ENCODE results near the gene UHRF1.

- TF ChIP-seq RAD21 (IDR thresholded peaks at IDR 0.05; ENCODE audit: low read length) (no peak), POLR2AphosphoS5 (IDR thresholded peaks at IDR 0.05; ENCODE audit: low read depth, low read length) (no peak), CTCF (IDR thresholded peaks at IDR 0.05) (no peak), FOXM1 (IDR thresholded peaks at IDR 0.05; ENCODE audit: low read depth) (no peak), TAF1 (IDR thresholded peaks at IDR 0.05; ENCODE audit: borderline replicate concordance, low read depth, low read length) (no peak), FOXJ3 (CRISPR knock-in tag; IDR thresholded peaks at IDR 0.05) (no peak), RXRA (IDR thresholded peaks at IDR 0.05; ENCODE audit: borderline replicate concordance, low read depth) (no peak), JUND (IDR thresholded peaks at IDR 0.05) (no peak), GABPA (IDR thresholded peaks at IDR 0.05; ENCODE audit: low read depth) (no peak), SIN3A (IDR thresholded peaks at IDR 0.05; ENCODE audit: borderline replicate concordance, low read depth, low read length) (no peak), SMC3 (IDR thresholded peaks at IDR 0.05; ENCODE audit: low read depth, low read length) (no peak)
- TF ChIP-seq, protein P1, sequence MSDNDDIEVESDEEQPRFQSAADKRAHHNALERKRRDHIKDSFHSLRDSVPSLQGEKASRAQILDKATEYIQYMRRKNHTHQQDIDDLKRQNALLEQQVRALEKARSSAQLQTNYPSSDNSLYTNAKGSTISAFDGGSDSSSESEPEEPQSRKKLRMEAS (IDR thresholded peaks at IDR 0.05; ENCODE audit: low read depth), result no peak
- TF ChIP-seq, protein P2, sequence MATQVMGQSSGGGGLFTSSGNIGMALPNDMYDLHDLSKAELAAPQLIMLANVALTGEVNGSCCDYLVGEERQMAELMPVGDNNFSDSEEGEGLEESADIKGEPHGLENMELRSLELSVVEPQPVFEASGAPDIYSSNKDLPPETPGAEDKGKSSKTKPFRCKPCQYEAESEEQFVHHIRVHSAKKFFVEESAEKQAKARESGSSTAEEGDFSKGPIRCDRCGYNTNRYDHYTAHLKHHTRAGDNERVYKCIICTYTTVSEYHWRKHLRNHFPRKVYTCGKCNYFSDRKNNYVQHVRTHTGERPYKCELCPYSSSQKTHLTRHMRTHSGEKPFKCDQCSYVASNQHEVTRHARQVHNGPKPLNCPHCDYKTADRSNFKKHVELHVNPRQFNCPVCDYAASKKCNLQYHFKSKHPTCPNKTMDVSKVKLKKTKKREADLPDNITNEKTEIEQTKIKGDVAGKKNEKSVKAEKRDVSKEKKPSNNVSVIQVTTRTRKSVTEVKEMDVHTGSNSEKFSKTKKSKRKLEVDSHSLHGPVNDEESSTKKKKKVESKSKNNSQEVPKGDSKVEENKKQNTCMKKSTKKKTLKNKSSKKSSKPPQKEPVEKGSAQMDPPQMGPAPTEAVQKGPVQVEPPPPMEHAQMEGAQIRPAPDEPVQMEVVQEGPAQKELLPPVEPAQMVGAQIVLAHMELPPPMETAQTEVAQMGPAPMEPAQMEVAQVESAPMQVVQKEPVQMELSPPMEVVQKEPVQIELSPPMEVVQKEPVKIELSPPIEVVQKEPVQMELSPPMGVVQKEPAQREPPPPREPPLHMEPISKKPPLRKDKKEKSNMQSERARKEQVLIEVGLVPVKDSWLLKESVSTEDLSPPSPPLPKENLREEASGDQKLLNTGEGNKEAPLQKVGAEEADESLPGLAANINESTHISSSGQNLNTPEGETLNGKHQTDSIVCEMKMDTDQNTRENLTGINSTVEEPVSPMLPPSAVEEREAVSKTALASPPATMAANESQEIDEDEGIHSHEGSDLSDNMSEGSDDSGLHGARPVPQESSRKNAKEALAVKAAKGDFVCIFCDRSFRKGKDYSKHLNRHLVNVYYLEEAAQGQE (IDR thresholded peaks at IDR 0.05; ENCODE audit: low read depth, low read length), result no peak
- TF ChIP-seq, protein P3, sequence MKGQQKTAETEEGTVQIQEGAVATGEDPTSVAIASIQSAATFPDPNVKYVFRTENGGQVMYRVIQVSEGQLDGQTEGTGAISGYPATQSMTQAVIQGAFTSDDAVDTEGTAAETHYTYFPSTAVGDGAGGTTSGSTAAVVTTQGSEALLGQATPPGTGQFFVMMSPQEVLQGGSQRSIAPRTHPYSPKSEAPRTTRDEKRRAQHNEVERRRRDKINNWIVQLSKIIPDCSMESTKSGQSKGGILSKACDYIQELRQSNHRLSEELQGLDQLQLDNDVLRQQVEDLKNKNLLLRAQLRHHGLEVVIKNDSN (IDR thresholded peaks at IDR 0.05; ENCODE audit: borderline replicate concordance, low read depth), result no peak
Observed at GRCh38 chr19:4873930-4874329, 35.4 kb upstream of the UHRF1 start.

Data from SK-N-SH (cell line).